HEK293T (cell line): ENCODE data around the gene EML5.

Experiments
- ARNT ChIP-seq: fragments of 450-650 bp; IDR thresholded peaks from 2 replicates; pipeline ENCODE4 v1.6.1; 2017; ENCODE audit warnings: mild to moderate bottlenecking
- BHLHE40 ChIP-seq: fragments of 450-650 bp; IDR thresholded peaks from 2 replicates; pipeline ENCODE4 v1.6.1; 2016; ENCODE audit warnings: mild to moderate bottlenecking, moderate library complexity, borderline replicate concordance
- CTBP1 ChIP-seq: fragments of 450-650 bp; IDR thresholded peaks from 2 replicates; pipeline ENCODE4 v1.6.1; 2016; ENCODE audit warnings: borderline replicate concordance
- ELF4 ChIP-seq: fragments of 450-650 bp; IDR thresholded peaks from 2 replicates; pipeline ENCODE4 v1.6.1; 2017; ENCODE audit warnings: antibody characterized with exemption
- FOXA1 ChIP-seq: fragments of 450-650 bp; IDR thresholded peaks from 2 replicates; pipeline ENCODE4 v1.6.1; 2016; ENCODE audit warnings: mild to moderate bottlenecking
- FOXK2 ChIP-seq: fragments of 450-650 bp; IDR thresholded peaks from 2 replicates; pipeline ENCODE4 v1.6.1; 2016; ENCODE audit warnings: mild to moderate bottlenecking
- FOXM1 ChIP-seq: fragments of 450-650 bp; IDR thresholded peaks from 2 replicates; pipeline ENCODE4 v1.6.1; 2017; ENCODE audit warnings: mild to moderate bottlenecking, borderline replicate concordance
- HDGF ChIP-seq: fragments of 450-650 bp; IDR thresholded peaks from 2 replicates; pipeline ENCODE4 v1.6.1; 2017; ENCODE audit warnings: antibody characterized with exemption, borderline replicate concordance
- LEF1 ChIP-seq: fragments of 450-650 bp; IDR thresholded peaks from 2 replicates; pipeline ENCODE4 v1.6.1; 2017; ENCODE audit warnings: mild to moderate bottlenecking, borderline replicate concordance
- PKNOX1 ChIP-seq: fragments of 450-650 bp; IDR thresholded peaks from 2 replicates; pipeline ENCODE4 v1.6.1; 2016
- SP1 ChIP-seq: fragments of 450-650 bp; IDR thresholded peaks from 2 replicates; pipeline ENCODE4 v1.6.1; 2017
- SUZ12 ChIP-seq: fragments of 450-650 bp; IDR thresholded peaks from 2 replicates; pipeline ENCODE4 v1.6.1; 2016; ENCODE audit warnings: mild to moderate bottlenecking
- TARDBP ChIP-seq: fragments of 450-650 bp; IDR thresholded peaks from 2 replicates; pipeline ENCODE4 v1.6.1; 2016

GRCh38 chr14:88562532-88562830 lies 230.3 kb downstream of the EML5 start:
- TF ChIP-seq FOXM1 (no peak), ELF4 (no peak), FOXK2 (no peak), BHLHE40 (no peak), PKNOX1 (no peak), LEF1 (no peak), ARNT (no peak), SP1 (no peak), SUZ12 (no peak), CTBP1 (no peak), FOXA1 (no peak), TARDBP (no peak), HDGF (no peak)
